IPS-18c (cell line): ENCODE results near the gene CD3D.

Experiments used
- H3K4me3 ChIP-seq: 2 replicates; pipeline ENCODE4 v1.7.0; 2013; ENCODE audit warnings: low read depth, mild to moderate bottlenecking, low read length, moderate library complexity; ENCODE audit not compliant: insufficient read depth
- H3K9me3 ChIP-seq: one replicate; pipeline ENCODE4 v1.6.1; 2013; ENCODE audit warnings: mild to moderate bottlenecking, low read length, moderate library complexity; ENCODE audit not compliant: control insufficient read depth, insufficient read depth

CD3D gene

DNA sequence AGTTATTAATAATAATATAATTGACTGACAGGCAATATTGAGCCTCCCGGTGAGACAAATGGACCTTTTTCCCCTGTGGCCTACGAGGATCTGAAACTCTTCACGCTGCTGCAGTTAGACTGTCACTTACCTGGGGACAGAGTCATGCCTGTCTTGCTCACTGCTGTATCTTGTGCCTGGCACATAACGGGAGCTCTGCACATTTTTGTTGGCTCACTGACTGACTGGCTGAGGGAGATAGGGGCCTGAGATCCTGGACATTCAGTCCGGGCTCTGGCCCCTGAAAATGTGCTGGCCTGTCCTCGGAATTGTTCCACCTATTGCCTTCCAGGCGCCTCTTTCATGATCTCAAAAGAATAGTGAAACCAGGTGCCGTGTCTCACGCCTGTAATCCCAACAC is 743 bp upstream of the CD3D start:
- no peak overlapping the region for H3K4me3 ChIP-seq
- H3K9me3 ChIP-seq = no peaks in the 10 kb centered on the region

GRCh38 chr11:118341815-118342489 is 553 bp downstream of the CD3D start:
- Histone ChIP-seq H3K4me3 (no peak overlapping the region), H3K9me3 (no peaks in the 10 kb centered on the region)

DNA sequence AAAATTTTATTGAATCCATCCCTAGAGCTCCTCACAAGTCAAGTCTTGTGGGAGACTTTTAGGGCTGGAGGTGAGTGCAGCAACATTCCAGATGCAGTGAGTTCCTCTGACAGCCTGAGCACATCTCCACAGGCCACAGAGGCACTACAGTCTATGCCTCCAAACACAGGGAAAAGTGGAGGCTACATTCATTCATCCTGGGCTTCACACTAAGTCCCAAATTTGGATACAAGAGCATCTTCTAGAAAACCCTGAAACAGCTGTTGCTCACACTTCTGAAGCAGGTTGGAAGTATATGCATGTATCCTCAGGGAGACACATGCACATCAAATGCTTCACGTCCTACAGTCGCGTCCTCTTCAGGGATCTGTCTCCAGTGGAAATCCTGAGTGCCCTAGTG is 1.2 kb downstream of the CD3D start:
- no peak overlapping the region for H3K4me3 ChIP-seq
- no peaks in the 10 kb centered on the region for H3K9me3 ChIP-seq

GRCh38 chr11:118340449-118340848 is 2.1 kb downstream of the CD3D start:
- H3K9me3 ChIP-seq = no peaks in the 10 kb centered on the region
- H3K4me3 ChIP-seq = no peak overlapping the region

DNA sequence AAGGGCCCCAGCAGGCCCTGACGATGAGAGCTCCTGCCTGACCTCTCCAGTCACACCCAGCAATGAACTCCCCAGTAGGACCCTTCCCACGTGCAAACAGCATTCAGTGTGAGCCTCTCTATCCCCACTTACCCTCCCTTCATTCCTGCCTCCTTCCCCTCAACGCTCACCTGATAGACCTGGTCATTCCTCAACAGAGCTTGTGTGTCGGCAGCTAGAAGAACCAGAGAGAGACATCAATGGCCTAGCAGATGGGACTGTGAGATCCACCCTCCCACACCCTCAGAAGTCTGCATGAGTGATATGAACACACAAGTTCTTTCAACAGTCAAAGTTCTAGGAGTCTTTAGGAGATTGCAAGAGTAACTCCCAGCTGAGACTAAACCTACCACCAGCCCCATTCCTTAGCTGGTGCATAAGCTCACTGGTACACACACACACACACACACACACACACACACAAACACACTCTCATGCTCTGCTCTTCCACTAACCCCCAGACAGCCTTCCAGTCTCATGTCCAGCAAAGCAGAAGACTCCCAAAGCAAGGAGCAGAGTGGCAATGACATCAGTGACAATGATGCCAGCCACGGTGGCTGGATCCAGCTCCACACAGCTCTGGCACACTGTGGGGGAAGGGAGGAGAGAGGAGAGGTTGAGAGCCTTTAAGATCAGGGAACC is 3.1 kb downstream of the CD3D start:
- Histone ChIP-seq H3K4me3 (no peak overlapping the region), H3K9me3 (no peaks in the 10 kb centered on the region)

DNA sequence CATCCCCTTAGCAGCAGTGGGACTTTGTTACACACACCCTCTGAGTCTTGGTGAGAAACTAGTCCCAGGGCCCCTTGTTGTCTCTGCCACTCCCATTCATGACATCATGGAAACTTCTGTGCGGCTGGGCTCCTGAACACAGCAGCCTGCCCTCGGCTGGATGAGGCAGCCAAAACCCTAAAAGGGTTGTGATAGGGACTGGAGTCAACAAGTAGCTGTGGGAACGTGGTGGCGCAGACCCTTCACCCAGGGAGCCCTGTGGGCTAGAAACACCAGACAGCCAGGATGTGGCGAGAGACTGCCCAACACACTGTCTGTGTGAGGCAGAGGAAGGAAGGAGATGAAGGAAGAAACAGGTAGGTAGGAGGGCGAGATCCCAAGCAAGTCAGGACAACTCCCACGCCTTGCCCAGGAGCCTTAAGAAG is 3.9 kb downstream of the CD3D start:
- H3K9me3 ChIP-seq = no peaks in the 10 kb centered on the region
- H3K4me3 ChIP-seq = no peak overlapping the region

DNA sequence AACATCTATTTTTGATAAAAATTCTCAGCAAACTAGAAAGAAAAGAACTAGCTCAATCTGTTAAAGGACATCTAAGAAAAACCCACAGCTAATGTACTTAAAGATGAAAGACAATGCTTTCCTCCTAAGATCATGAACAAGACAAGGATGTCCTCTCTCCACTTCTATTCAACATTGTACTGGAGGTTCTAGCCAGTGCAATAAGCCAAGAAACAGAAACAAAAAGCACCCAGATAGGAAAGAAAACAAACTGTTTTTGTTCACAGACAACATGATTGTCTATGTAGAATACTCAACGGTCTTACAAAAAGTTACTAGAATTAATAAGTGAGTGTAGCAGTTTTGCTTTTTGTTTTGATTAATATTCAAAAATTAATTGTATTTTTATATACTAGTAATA is 7.8 kb downstream of the CD3D start:
- H3K9me3 ChIP-seq = no peaks in the 10 kb centered on the region

GRCh38 chr11:118328745-118329144 is 13.8 kb downstream of the CD3D start:
- Histone ChIP-seq H3K4me3 (no peak overlapping the region), H3K9me3 (no peaks in the 10 kb centered on the region)

More for the DNA sequence above, 7.8 kb downstream of the CD3D start:
- no peak overlapping the region for H3K4me3 ChIP-seq

DNA sequence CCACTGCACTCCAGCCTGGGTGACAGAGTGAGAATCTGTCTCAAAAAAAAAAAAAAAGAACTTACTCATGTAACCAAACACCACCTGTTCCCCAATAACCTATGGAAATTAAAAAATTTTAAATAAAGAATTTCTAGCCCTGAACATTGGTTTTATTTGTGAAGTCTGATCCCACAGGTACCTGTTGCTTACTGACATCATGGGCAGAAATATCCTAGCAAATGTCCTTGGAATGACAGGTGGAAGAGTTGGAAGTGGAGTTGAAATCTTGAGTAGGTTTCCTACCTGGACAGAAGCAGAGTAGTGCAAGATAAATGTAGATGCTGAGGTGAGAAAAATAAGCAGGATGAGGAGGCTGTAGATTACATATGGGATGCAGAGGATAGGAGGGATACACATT is 17.2 kb downstream of the CD3D start:
- Histone ChIP-seq H3K4me3 (no peak overlapping the region), H3K9me3 (no peaks in the 10 kb centered on the region)

DNA sequence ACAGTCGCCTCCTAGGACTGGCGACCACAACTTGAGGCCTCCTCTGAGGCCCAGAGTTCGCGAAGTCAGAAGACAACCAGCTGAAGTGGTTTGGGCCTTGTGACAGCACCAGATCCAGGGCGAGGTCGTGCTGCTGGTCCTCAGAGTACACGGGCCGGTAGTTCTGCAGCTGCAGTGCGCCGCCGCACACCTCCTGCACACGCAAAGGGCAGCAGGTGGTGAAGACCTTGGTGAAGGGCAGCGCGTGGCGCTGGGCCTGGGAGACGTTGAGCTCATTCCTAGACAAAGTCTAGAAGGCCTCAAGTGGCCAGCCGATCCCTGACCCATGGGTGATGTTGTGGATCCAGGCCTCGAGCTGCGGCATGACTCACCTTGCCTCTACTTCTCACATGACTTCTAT is 19.8 kb downstream of the CD3D start:
- H3K9me3 ChIP-seq = no peaks in the 10 kb centered on the region
- H3K4me3 ChIP-seq = no peak overlapping the region

- Histone ChIP-seq H3K9me3 (no peaks in the 10 kb centered on the region), H3K4me3 (no peak overlapping the region)
Measured at GRCh38 chr11:118321386-118322082, 21.0 kb downstream of the CD3D start.

DNA sequence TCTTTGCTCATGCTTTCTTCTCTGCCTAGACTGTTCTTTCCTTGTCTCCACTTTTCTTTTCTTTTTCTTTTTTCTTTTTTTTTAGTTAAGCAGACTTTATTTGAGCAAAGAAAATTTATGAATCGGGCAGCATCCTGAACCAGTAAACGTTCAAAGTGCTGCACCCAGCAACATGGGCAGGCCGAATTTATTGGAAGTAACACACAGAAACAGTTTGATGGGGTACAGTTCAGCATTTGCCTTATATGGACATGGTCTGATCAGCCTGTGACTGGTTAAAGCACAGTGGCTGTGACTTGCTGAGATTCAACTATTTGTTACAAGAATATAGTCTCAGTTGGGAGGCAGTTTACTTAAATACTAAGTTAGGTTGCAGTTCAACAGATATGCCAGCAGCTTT is 22.0 kb downstream of the CD3D start:
- H3K4me3 ChIP-seq = no peak overlapping the region
- H3K9me3 ChIP-seq = no peaks in the 10 kb centered on the region

DNA sequence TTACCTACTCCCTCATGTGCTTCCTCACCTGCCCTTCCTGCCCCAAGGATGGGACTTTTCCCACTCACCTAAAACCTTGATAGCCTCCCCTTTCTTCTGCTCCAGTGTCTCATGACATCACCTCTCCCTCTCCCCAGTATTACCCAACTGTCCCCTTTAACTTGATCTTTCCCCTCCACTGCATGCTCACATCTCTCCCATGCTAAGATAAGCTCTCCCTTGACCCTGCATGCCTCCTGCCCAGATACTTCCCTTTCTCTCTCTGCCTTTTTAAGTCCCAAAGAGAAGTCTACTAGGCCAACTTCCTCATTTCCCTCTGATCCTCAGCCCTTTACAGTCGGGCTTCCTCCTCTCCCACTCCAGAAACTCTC is 23.2 kb downstream of the CD3D start:
- Histone ChIP-seq H3K4me3 (no peak overlapping the region), H3K9me3 (no peaks in the 10 kb centered on the region)

DNA sequence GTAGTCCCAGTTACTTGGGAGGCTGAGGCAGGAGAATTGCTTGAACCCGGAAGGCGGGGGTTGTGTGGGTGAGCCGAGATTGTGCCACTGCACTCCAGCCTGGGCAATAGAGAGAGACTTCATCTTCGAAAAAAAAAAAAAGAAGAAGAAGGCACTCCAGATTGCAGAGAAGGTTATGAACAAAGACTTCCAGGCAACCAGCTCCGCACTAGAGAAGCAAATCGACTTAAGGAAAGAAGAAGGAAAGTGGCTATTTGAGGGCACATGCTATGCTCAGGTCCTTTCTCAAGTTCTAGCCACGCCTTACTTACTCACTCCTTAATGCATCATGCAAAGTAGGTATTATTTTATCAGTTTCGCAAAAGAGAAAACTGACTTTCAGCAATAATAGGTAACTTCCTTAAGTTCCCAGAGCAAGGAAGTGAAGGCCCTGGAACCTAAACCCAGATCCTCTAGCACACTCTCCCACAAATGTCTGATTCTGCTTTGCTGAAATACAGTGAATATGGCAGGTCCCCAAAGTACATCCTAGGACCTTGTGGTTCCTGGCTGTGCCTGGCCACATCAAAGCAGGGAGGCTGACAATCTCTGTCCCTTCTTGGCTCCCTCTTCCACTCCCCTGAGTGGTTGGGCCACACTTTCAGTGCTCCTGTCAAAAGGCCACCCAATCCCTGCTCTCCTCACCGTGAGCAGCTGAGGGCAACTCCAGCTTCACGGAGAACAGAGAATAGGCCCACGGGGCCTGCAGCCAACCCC is 23.7 kb downstream of the CD3D start:
- H3K4me3 ChIP-seq = no peak overlapping the region

DNA sequence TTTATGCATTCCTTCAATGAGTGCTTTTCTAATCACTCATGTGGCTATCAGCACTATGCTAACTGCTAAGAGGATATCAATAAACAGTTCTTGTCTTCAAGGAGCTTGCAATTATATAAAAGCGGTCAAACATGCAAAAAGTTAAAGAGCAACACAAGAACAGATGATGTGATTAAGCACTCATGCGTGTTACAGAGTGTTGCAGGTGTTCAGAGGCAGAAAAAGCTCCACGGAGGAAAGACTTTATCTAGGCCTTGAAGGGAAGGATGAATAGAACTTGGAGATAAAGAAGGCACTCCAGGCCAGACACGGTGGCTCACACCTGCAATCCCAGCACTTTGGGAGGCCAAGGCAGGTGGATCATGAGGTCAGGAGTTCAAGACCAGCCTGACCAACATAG is 24.4 kb downstream of the CD3D start:
- Histone ChIP-seq H3K4me3 (no peak overlapping the region), H3K9me3 (no peaks in the 10 kb centered on the region)

More for the DNA sequence above, 23.7 kb downstream of the CD3D start:
- no peaks in the 10 kb centered on the region for H3K9me3 ChIP-seq

- H3K4me3 ChIP-seq = peak overlapping the region; percentile 36; the same call in 1 of the 2 replicates
Measured at GRCh38 chr11:118314988-118315411, 27.5 kb downstream of the CD3D start.

GRCh38 chr11:118313242-118313641 is 29.3 kb downstream of the CD3D start:
- no peak overlapping the region for H3K4me3 ChIP-seq
- no peaks in the 10 kb centered on the region for H3K9me3 ChIP-seq

More at GRCh38 chr11:118314988-118315411, 27.5 kb downstream of the CD3D start:
- H3K9me3 ChIP-seq = no peaks in the 10 kb centered on the region
